Activated CD4-positive, alpha-beta T cell treated with anti-CD3 and anti-CD28 coated beads, Interleukin-2, amount 50 U/mL, for 4 hours (primary cell): Measurements from ENCODE around the gene PLA2G2E.

ENCODE experiments used
- DNase-seq, 2 experiments: peaks; one replicate each; pipeline ENCODE4 v3.0.0-alpha.2; 2020

Gene PLA2G2E

DNA sequence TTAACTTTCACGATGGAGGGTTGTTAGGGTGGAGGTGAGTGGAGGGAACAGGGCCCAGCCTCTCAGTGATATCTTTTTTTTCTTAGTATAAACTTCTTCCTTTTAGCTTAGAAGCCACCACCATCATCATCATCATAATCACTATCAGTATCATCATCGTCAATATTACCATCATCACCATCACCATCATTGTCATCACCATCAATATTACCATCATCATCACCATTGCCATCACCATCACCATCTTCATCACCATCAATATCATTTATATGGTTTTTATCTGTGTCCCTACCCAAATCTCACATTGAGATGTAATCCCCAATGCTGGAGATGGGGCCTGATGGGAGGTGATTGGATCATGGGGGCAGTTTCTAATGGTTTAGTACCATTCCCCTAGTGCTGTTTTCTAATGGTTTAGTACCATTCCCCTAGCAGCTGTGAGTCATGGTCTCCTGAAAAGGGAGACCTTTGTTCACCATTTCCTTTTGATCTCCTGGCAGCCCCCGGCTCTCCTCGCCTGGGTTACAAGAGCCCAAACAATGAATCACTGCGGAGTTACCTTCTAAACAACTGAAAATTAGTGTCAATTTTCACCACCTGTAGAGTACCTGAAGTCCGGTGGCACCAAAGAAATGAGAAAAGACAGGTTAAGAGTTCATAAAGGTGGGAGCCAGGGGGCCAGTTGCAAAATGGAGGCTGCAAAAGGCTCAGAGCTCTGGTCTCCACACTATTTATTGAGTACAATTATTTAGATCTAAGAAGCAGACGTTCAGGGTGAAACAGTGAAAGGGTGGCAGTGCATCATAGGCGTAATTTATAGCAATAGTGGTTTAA lies 3.1 kb upstream of the PLA2G2E start:
- no peak for DNase-seq

DNA sequence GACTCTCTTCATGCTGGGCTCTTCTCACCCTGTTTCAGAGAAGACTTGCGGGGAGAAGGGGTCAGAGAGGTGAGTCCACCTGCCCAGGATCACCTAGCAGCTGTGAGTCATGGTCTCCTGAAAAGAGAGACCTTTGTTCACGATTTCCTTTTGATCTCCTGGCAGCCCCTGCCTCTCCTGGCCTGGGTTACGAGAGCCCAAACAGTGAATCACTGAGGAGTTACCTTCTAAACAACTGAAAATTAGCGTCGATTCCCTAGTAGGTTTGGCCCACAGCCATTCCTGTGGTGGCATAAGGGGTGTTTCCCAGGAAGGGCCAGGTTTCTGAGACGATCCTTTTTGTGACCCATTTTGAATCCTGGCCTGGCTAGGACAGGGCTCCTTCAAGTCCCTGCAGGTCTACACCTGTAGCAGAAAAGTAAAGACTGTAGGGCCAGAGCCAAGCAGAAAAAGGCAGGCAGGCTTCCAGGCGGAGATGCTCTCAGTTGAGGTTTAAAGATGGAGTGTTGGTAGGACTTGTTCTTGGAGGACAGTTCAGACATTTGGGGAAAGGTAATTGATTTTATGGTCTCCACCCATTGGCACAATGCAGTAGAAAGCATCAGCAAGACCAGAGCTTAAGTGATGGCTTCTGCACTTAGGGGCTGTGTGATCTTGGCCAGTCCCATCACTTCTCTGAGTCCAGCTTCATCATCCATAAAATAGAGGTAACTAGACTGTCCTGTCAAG lies 2.1 kb upstream of the PLA2G2E start:
- DNase-seq, result no peak

DNA sequence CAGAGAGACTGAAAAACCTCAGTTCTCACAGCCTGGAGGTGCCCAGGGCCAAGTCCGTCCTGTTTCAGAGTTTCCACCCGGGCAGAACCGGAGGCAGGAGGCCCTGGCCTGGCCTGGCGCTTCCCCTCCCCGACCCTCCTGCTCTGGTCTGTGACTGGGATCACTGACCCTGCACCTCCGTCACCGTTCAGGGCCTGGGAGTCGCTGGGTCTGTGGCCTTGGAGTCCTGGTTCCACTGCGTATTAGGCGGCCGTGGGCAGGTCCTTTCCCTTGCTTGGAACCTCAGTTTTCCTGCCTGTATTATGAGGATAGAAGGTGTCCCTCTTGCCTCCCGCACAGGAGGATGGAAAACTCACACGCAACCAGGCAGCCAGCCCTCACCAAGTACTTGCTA lies 533 bp upstream of the PLA2G2E start:
- no peak for DNase-seq

DNA sequence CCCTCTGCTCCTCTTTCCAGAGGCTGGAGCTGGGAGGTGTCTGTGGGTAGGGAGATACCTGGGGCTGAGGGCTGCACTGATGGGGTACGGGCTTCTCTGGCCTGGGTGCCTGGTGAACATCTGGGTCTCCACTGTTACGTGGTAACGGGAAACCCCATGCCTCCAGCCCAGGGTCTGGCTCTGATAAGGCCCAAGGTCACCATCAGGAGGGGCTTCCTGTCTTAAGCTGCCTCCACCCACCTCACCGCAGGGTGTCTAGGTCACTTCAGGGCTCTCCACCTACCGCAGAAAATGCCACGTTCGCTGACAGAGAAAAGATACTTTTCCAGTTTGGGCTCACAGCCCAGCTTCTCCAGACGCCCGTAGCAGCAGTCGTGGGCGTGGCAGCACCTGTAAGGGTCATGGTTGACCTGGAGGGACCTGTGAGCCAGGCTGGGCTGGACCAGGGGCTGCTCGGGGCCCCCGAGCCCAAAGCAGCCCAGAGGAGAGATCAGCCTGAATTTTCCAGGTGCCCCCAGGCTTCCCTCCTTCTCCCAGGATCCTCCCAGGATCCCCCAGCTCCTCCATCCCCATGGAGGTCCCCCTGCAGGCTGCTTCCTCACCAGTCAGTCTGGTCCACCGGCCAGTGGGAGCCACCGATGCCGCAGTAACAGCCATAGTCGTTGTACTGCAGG lies 1.3 kb downstream of the PLA2G2E start:
- no peak for DNase-seq

DNA sequence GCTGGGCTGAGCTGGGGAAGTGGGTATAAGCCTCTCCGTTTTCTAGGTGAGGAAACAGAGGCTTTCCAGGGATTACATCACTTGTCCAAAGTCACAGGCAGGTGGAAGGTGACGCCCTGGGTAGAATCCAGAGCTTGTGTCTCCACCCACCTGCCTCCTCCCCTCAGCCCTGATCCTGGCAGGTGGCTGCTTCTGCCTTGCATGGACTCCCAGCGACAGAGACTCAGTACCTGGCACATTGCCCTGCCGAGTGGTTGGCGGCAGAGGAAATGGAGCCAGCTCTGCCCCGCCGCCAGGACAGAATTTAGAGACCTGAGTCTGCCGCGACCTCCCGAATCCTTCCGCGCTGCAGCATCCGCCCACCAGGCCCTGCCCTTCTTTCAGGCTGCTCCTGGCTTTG lies 2.1 kb downstream of the PLA2G2E start:
- DNase-seq, result no peak

DNA sequence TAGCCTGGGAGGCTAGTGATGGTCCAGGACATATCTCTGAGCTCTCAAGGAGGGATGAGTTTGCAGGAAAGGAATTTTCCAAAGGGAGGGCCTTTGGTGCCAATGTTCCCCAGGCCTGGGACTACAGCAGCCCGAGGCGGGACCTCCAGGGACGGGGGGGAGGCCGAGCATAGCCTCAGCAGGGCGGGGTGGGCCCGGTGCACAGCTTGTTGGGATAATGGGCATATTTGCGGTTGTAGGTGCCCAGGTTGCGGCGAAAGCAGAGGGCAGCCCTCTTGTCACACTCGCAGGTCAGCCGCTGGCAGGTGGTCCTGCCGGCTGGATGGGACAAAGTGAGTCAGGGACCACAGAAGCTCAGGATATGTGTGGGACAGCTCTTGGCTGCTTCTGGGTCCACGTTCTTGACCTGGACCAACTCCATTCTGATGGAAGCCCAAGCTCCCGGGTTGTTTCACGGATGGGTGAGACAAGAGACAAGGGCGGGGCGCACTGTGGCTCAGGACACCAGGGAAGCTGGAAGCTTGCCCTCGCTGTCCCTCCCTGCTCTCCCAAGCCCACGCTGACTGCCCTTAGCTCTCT lies 3.2 kb downstream of the PLA2G2E start:
- no peak for DNase-seq

DNA sequence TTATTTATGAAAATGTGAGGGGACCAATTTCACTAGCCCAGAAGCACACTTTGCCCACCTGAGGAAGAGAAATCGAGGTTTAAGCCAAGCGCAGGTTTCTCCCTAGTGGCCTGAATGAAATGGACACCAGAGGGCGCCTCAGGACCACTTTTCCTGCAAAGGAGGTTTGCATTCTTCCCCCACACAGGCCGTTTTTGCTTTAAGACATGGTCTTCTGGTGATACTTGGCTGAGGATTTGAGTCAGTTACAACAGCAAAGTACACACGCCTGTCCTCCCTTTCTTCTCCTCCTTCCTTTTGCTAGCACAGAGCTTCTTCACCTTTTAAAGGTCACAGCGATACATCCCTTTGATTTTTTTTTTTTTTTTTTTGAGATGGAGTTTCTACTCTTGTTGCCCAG lies 5.4 kb downstream of the PLA2G2E start:
- peak; percentile 82 to 83 for DNase-seq

DNA sequence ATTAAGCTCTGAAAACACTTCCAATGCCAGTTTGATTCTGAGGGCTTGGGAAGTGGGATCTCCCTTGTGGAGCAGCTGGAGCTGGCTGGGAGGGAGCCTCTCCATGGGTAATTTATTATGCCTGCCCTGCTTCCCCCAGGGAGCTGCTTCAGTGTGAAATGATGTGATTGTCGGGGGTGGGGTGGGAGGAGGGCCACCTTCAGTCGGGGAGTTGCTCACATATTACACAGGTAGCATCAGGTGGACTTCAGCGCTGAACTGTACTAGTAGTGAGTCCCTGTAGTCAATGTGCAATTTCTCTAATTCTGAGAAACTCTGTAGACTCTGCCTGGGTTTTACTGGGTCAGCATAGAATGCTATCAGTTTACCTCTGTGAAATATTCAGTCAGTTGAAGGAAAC lies 12.8 kb downstream of the PLA2G2E start:
- no peak for DNase-seq

DNA sequence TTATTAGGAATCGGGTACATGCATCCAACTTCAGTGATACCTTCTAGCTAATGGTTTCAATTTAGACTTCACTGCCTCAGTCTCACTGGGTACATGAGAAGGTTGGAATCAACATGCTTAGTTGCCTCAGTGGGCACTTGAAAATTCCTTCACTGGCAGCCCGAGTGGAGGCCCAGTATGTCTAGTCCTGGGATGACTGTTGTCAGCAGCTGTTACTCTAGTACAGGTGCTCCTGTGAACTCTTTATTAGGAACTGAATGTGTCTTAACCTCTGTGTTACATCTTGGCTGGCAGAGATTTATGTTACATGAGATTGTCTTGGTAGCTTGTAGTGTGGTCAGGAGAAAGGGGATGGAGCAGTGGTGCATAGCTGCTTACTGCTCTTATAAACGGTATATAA lies 13.4 kb downstream of the PLA2G2E start:
- no peak for DNase-seq

DNA sequence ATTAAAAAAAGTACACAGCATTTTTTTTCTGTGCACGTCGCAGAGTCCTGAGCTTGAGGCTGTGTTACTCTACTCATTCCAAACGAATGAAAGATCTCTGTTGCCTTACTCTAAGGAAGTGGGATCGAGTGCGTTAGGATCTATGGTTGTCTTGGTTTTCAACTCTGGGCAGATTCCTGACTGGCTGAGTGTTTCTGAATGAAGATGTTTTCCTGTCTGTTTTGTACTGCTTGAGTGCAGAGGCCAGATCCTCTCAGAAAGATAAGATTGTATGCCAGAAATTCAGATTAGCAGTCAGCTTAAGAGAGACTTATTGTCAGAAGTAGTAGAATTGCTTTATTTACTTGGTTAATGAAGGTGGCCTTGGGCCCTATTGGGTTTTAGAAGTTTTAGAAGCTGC lies 14.0 kb downstream of the PLA2G2E start:
- DNase-seq, result no peak

DNA sequence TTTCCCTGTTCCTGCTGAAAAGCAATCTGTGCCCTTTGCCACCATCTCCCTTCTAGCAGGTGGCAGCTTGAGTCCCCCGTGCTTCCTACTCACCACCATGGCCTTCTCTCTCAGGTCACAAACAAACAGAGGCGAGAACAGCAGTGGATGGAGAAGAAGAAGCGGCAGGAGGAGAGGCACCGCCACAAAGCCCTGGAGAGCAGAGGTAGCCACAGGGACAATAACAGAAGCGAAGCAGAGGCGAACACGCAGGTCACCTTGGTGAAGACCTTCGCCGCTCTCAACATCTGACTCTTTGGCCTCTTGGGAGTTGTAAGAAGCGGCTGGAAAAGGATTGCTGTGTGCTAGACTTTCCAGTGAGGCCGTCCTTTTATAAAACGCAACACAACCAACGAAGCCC lies 16.0 kb downstream of the PLA2G2E start:
- DNase-seq, result no peak

DNA sequence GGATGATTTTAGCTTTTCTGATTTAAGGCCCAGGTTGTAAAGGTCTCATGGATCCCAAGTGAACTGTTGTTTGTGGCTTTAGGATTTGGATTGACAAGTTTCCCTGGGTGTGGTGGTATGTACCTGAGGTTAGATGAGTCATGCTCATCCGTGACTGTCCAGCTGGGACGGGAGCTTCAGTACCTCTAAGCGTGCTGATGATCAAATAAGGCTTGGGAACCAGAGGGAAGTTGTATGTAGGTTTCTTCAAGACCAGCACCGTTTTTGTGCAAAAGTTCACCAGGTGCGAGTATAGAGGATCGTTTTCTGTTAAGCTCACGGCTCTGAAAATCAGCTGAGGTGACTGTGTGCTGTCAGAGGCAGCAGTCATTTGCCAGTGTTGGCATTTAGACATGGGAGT lies 19.8 kb downstream of the PLA2G2E start:
- no peak for DNase-seq

DNA sequence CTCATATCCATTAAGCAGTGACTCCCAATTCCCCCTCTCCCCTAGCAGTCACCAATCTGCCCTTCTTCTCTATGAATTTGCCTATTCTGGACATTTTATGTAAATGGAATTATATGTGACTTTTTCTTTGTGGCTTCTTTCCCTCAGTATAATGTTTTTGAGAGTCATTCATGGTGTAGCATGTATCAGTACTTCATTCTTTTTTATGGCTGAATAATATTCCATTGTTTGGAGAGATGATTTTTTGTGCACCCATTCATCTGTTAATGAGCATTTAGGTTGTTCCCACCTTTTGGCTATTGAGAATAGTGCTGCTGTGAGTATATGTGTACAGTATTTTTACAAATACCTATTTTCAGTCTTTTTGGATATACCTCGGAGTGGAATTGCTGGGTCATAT lies 21.8 kb downstream of the PLA2G2E start:
- DNase-seq, result no peak

DNA sequence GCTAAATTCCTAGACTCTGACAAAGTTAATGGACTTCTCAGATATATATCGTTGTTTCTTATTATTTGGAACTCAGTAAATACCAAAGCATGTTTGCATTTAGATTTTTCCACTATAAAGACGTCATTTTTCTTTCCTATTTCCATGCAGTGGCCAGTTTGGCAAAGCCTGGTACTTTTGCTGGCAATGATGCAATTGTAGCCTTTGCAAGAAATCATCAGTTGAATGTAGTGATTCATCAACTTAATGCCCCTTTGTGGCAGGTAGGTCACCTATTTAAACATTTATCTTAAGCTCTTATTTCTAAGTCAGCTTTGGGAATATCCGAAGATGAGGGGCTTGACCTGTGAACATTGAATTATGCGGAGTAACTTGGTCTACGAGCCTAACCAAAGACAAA lies 29.2 kb downstream of the PLA2G2E start:
- no peak for DNase-seq

DNA sequence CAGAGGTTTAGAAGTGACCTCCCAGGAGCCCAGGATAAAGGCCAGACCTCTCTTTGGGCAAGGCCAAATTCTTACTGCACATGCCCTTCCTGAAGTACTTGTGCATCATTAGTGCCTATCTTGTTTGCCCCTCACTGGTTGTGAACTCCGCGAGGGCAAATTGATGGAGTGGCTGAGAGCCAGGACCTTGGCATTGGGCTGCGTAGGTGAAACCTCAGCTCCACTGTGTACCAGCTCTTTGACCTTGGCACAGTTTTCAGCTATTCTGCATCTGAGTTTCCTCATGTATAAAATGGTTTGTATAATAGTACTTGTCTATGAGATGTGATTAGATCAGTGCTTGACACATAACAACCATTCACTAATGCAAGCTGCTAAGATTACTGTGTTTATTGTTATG lies 29.7 kb downstream of the PLA2G2E start:
- no peak for DNase-seq

DNA sequence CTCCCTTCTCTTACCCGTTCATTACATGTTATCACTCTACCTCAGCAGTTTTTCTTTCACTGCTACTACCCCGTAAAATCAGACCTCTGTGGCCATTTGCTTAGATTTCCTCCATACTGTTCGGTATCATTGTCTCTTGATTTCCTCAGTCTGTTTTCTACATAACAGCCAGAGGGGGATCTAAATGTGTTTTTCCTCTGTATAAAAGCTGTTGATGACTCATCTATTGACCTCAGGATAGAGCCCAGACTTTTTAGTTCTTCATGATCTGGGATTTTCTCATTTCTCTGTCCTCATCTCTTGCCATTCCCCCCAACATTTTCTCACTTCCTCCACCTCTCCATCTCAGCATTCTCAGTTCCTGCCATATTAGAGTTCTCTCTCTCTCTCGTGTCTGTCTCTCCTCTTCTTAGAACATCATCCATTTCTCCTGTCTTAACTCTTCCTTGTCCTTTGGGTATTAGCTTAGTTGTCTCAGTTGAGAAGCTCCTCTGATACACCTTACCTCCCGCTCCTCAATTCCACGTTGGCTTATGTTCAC lies 30.7 kb downstream of the PLA2G2E start:
- no peak for DNase-seq

DNA sequence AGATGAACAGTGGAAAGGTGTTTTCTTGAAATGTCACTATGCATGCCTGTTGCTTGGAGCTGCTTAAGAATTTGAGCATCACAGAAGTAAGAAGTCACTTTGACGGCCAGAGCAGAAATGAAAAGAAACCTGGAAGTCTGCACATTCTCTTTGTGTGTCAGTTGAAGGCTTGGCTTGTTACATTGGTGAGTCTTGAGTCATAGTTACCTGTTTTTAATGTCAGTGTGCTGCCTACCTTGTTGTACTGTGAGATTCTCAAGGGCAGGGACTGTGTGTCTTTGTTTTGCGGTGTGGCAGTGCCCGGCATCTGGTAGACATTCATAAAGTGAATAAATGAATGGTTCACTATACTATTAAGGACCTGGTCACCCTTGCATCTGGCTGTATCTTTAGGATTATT lies 31.3 kb downstream of the PLA2G2E start:
- DNase-seq, result no peak

DNA sequence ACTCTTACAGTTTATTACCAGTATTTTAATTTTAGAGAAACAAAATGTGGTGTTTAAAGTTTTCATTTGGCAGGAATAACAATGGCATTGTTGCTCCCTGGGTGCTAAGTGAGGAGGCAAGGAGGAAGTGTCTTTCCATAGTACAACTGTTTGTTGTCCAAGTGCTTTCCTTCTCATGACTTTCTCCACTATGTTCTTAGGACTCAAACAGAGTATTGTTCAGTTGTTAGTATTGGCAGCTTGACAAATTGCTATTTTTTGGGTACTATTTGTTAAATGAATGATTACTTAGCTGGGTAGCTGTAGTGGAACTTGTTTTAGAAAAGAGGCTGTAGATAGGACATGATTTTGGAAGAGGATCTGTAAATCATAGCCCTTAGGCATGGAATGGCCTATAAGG lies 33.8 kb downstream of the PLA2G2E start:
- DNase-seq, result no peak

DNA sequence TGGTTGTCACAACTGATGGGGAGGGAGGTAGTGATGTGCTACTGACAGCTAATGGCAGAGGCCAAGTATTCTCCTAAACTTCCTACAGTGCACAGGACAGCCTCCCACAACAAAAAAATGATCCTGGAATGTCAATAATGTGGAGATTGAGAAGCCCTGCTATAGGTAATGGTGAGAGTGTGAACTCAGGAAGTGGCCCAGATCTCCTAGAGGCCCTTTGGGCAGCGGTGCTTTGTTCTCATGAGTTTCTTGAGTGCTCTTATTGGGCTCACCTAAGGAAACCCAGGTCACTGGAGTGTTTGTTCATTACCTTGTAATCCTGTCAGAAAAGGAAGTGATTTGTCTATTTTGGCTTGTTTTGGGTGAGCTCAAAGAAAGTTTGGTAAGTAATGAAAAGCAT lies 35.3 kb downstream of the PLA2G2E start:
- no peak for DNase-seq

DNA sequence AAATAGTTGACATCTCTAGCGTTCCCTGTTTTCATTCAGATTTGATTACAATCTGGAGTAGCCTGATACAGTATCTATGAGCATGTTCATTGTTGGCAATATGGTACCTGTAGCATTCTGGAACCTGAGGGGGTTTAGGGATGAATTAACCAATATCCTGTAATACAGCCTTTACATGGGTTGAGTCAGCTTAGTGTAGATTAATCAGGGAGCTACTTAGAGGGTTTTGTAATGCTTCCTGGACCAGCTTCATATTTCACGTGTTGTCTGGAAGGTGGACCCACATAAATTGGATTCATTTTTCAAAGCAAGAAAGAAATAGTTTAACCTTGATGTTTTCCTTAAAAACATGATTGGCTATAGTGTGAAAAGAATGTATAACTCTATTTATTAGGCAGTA lies 37.6 kb downstream of the PLA2G2E start:
- no peak for DNase-seq

DNA sequence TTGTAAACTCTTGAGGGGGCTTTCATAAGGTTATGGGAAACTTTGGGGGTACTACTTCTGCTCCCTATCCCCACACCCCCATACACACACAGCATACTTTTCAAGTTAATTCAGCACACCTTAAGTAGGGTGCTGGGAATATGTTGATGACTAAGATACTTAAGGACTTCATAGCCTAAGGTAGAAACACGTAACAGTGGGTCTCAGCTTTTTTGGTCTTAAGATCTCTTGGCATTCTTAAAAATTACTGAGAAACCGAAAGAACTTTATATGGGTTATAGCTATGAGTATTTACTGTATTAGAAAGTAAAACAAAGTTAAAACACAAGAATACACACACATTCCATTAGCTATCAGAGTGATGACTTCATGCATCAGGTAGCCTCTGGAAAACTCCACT lies 39.1 kb downstream of the PLA2G2E start:
- no peak for DNase-seq

DNA sequence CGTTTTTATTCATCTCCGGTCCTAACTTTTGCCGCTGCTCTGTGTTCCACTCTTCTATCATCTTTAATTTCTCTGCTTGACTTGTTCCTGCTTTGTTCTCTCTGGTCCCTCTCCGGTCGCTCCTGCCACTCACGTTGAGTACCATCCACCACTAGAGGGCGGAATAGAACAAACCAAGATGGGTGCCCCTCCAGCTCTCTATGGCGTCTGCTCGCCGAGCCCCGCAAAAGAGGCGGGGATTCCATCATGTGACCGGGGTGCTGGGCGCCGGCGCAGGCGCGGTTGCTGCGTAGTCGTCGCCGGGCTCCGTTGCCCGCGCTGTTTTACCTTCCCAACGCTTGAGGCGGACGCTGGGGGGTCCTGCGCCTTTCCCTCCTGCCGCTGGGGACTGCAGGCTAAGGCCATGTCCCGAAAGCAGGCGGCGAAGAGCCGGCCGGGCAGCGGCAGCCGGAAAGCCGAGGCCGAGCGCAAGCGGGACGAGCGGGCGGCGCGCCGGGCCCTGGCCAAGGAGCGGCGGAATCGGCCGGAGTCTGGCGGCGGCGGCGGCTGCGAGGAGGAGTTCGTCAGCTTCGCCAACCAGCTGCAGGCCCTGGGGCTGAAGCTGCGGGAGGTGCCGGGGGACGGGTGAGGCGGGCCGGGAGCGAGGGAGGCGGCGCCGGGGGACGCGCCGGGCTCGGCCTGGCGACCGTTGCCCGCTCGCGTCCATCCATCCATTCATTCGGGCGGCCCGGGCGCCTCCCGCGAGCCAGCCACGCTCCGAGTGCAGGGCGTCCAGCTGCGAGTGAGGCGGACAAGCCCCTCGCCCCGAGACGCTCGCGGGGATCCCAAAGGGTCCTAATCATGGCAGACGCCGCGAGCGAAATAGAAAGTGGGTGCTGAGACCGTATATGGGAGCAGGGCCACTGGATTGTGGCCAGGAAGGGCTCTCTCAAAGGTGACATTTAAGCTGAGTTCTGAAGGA lies 41.0 kb downstream of the PLA2G2E start, which contains the start of gene OTUD3:
Gene OTUD3, plus strand, starts transcription at position 285 of the 961 bp plus-strand sequence. Its CDS starts 119 bp downstream, at position 404.
- DNase-seq, result peak; percentile 92 to 93
